Stromal cell of bone marrow (primary cell): ENCODE measurements around the gene FAM89A.
"Not testable (repeated sequence)": the region's sequence is repeated elsewhere in the genome, so short reads cannot be mapped to it uniquely, and the experiment has no call there.

Experiments used
- DNase-seq: peaks from one replicate; pipeline ENCODE4 v3.0.0-alpha.2; 2012; ENCODE audit warnings: low read depth

The FAM89A gene

GRCh38 chr1:231032963-231033362 lies 7.1 kb downstream of the FAM89A start:
- DNase-seq: no peak

DNA sequence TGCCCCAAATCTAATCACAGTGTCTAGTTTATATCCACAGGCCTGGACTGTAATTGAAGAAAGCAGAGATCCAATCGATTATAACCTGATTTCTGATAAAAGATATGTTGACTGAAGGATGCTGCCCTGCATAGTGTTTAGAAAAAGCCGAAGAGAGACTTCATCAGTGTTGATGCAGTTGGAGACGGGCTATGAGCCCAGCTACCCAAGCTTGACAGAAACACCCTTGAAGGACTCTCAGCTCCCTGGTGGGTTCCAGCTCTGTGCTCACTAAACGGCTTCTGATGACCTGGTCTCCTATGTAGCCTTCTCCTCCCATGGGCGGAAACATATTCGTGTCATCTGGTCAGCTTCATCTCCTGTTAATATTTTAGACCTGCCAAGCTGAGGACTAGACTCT lies 10.2 kb downstream of the FAM89A start:
- DNase-seq: no peak

- not testable (repeated sequence) for DNase-seq
Measured at GRCh38 chr1:231029247-231029646, 10.8 kb downstream of the FAM89A start.

- no peak for DNase-seq
Measured at GRCh38 chr1:231028682-231029081, 11.4 kb downstream of the FAM89A start.

GRCh38 chr1:231027971-231028370 lies 12.1 kb downstream of the FAM89A start:
- no peak for DNase-seq

- DNase-seq: no peak
Measured at GRCh38 chr1:231027136-231027925, 12.7 kb downstream of the FAM89A start.

- DNase-seq: no peak
Measured at GRCh38 chr1:231026576-231026975, 13.5 kb downstream of the FAM89A start.

GRCh38 chr1:231023150-231023549 lies 16.9 kb downstream of the FAM89A start:
- DNase-seq: no peak

- not testable (repeated sequence) for DNase-seq
Measured at GRCh38 chr1:231022543-231022942, 17.5 kb downstream of the FAM89A start.

DNA sequence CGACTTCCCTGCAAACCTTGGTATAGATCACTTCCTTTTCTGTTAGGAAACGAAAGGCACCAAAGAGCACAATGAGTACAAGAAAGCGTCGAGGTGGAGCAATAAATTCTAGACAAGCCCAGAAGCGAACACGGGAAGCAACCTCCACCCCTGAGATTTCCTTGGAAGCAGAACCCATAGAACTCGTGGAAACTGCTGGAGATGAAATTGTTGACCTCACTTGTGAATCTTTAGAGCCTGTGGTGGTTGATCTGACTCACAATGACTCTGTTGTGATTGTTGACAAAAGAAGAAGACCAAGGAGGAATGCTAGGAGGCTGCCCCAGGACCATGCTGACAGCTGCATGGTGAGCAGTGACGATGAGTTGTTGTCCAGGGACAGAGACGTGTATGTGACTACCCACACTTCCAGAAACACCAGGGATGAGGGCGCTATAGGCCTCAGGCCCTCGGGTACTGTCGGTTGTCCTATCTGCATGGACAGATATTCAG lies 18.5 kb downstream of the FAM89A start:
- DNase-seq: no peak

- no peak for DNase-seq
Measured at GRCh38 chr1:231020816-231021215, 19.2 kb downstream of the FAM89A start.

DNA sequence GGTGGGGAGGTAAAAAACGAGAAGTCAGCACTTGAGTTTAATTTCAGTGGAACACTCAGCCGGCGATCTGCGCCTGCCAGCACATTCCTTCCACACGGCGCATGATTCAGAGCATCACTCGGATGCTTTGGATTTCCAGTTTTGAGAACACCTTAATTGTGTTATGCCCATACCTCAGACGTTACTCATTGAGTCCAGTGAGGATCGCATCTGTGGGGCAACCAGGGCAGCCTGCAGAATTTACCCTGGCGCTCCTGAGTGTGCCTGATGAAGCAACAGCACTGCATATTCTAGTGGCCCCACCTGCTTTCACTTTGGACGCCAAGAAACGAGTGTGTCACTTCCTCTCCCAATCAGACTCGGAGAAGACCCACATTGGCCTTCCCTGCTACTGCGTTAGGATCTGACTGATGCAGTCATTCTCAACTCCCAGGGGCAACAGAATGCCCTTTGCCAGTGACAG lies 19.9 kb downstream of the FAM89A start:
- DNase-seq: no peak

GRCh38 chr1:231019711-231020110 lies 20.3 kb downstream of the FAM89A start:
- DNase-seq: no peak

DNA sequence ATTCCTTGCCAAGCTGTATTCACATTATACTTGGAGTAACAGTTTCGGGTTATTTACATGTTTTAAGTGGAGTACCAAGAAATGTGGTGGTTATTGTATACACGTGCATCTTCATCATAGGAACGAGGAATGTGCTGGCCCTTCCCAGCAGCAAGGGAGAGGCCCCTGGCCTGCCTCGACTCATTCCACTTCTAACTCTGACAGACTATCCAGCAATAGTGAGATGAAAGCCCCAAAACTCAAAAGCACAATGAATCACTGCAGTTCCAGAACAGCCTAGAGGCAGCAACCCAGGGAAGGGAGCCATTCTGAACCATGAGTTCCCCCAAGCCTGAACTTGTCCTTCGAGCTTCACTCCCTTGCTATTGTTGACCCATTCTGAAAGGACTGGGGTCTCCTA lies 23.1 kb downstream of the FAM89A start:
- no peak for DNase-seq

DNA sequence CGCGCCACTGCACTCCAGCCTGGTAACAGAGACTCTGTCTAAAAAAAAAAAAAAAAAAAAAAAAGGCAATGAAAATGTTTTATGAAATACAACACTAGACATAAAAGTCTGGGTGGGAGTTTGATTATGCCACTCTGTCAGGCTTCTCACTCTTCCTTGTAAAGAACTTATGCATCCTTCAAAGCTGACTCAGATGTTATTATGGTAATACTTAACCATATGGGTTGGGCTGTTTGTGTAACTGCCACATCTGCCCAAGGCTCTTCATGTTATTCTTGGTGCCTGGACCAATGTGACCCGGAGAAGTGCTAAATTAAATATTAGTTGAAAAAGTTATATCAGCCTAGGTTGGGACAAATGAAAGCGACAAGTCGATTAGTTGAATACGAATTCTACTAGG lies 23.8 kb downstream of the FAM89A start:
- DNase-seq: no peak

GRCh38 chr1:231013391-231014015 lies 26.6 kb downstream of the FAM89A start:
- no peak for DNase-seq

- DNase-seq: no peak
Measured at GRCh38 chr1:231011963-231012362, 28.1 kb downstream of the FAM89A start.

DNA sequence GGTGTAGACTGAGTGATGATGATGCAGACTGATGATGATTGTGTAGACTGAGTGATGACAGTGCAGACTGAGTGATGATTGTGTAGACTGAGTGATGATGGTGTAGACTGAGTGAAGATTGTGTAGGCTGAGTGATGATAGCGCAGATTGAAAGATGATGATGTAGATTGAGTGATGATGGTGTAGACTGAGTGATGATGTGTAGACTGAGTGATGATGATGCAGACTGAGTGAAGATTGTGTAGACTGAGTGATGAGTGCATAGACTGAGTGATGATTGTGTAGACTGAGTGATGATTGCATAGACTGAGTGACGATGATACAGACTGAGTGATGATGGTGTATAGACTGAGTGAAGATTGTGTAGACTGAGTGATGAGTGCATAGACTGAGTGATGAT lies 28.7 kb downstream of the FAM89A start:
- DNase-seq: no peak

GRCh38 chr1:231007535-231007934 lies 32.5 kb downstream of the FAM89A start:
- DNase-seq: not testable (repeated sequence)

GRCh38 chr1:231001892-231002291 lies 38.2 kb downstream of the FAM89A start:
- no peak for DNase-seq

DNA sequence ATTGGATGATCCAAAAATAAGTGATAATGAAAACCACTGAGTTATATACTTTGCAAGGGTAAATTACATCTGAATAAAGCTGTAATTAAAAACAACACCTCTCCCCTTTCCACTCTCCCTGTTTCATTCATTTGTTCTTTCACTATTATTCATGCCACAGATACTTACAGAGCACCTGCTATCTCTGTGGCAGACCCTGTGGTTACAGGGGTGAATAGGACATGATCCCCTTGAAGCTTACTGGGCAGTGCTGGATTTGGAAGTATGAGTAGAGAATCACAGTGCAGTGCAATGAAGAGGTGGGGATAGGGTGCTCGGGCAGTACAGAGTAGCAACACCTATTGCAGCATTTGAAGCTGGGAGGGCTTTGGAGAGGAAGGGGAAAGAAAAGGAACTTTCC lies 39.4 kb downstream of the FAM89A start:
- DNase-seq: no peak

DNA sequence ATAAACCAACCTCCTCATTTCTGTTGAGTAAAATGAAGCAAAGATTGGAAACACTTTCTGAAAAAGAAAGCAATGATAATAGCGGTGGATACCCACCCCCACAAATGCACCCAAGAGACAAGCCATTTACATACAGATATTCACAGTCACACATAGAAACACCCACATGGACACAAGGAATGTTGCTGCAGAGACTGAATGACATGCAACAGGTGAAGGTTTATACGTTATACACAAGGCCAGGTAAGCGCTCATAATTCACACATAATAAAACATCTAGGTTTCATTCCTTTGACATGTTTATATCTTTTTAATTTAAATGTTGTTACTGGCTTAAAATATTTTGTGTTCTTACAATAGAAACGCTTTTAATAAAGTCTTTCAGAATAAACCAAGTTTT lies 39.9 kb downstream of the FAM89A start:
- DNase-seq: no peak

DNA sequence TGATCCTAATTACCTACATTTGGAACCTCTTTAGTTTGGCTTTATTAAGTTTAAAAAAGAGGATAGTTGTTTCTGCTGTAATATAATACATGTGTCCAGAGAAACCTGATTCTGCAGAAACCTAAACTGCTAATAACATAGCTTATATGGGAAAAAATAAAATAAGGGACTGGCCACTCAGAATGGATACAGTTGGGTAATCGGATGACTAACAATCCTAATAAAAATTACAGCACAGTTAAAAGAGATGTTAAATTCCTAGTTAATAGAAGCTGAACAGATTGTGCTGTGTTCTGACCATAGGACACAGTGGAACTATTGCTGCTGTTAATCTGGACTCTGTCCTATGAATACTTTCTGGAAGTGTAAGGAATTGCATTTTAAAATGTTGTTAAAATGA lies 45.2 kb downstream of the FAM89A start:
- DNase-seq: no peak
